A673 (cell line): ENCODE data around the gene HOXD8. TPM values are rescaled to one million over a fixed set of nuclear protein-coding genes. Genes with fewer than 3 reads are reported as not detected.

Experiments used
- BruUV-seq: library from RNA; stranded (reverse); fragments of 400-500 nt; replicated peaks from 2 replicates; lab custom pipeline; 2021; lab: Mats Ljungman, UMichigan
- CTCF ChIA-PET: fragments of 300-600 bp; sonication (Branson Sonifier 250); formaldehyde crosslinking; loops from one replicate; lab custom pipeline; 2022; ENCODE audit warnings: antibody characterized with exemption; lab: Charles Lee
- POLR2A ChIA-PET: fragments of 300-600 bp; sonication (Branson Sonifier 250); formaldehyde crosslinking; loops from one replicate; lab custom pipeline; 2022; ENCODE audit warnings: antibody characterized with exemption; ENCODE audit not compliant: low non-redundant PET; lab: Charles Lee
- DNase-seq: peaks from one replicate; pipeline ENCODE4 v3.0.0-alpha.2; 2015; ENCODE audit warnings: low spot score
- H3K27ac ChIP-seq: fragments of 200-600 bp; sonication (generic); 2 replicates; pipeline ENCODE4 v1.5.1; 2016; ENCODE audit warnings: mixed run types, low read depth, mild to moderate bottlenecking, mixed read lengths, antibody characterized with exemption, low read length; ENCODE audit not compliant: poor library complexity, severe bottlenecking
- H3K27me3 ChIP-seq: fragments of 200-600 bp; sonication (generic); replicated peaks from 2 replicates; pipeline ENCODE4 v1.6.1; 2017; ENCODE audit warnings: mixed run types, low read depth, mild to moderate bottlenecking, mixed read lengths, antibody characterized with exemption, low read length; ENCODE audit not compliant: insufficient read depth, poor library complexity
- H3K36me3 ChIP-seq: fragments of 200-600 bp; sonication (generic); 2 replicates; pipeline ENCODE4 v1.6.1; 2016; ENCODE audit warnings: mixed run types, mild to moderate bottlenecking, mixed read lengths, antibody characterized with exemption, low read length; ENCODE audit not compliant: insufficient read depth, poor library complexity, severe bottlenecking
- H3K4me1 ChIP-seq: fragments of 200-600 bp; sonication (generic); 2 replicates; pipeline ENCODE4 v1.6.1; 2017; ENCODE audit warnings: mixed run types, mild to moderate bottlenecking, mixed read lengths, antibody characterized with exemption, low read length; ENCODE audit not compliant: insufficient read depth, poor library complexity, severe bottlenecking
- H3K4me3 ChIP-seq: fragments of 200-600 bp; sonication (generic); 2 replicates; pipeline ENCODE4 v1.5.1; 2016; ENCODE audit warnings: low read depth, mixed run types, mild to moderate bottlenecking, mixed read lengths, low read length; ENCODE audit not compliant: poor library complexity, severe bottlenecking
- H3K9me3 ChIP-seq: fragments of 200-600 bp; sonication (generic); 2 replicates; pipeline ENCODE4 v1.6.1; 2016; ENCODE audit warnings: mixed run types, low read depth, mild to moderate bottlenecking, mixed read lengths, antibody characterized with exemption, low read length; ENCODE audit not compliant: poor library complexity, severe bottlenecking
- CTCF ChIP-seq: fragments of 300-800, 200-600 bp; sonication (generic); conservative IDR thresholded peaks from 2 replicates; pipeline ENCODE4 v1.5.1; 2017; ENCODE audit warnings: low read depth, mild to moderate bottlenecking, antibody characterized with exemption, low read length, moderate library complexity, mixed read lengths
- EZH2 ChIP-seq: fragments of 200-600 bp; sonication (generic); IDR thresholded peaks from 2 replicates; pipeline ENCODE4 v1.6.1; 2017; ENCODE audit warnings: borderline replicate concordance, low read depth, mild to moderate bottlenecking, mixed read lengths, antibody characterized with exemption, low read length; ENCODE audit not compliant: poor library complexity, severe bottlenecking
- intact Hi-C: fragments of 100-400 bp; cut with micrococcal nuclease; formaldehyde crosslinking; loops from one replicate; pipeline ENCODE4 v1.10.0; 2022; ENCODE audit not compliant: unreplicated experiment
- total RNA-seq: library from RNA; stranded (reverse); gene quantifications from 2 replicates; pipeline ENCODE4 v1.2.3, GENCODE V29; 2021

Gene HOXD8
- total RNA-seq, 1 experiment from 2014 or later = 56.8 TPM

- H3K9me3 ChIP-seq = no peaks in the 10 kb centered on the region
- H3K27me3 ChIP-seq = no peaks in the 10 kb centered on the region
- intact Hi-C loops = no loop called here
- peaks cover 93% of the 10 kb centered on the region for H3K36me3 ChIP-seq
- CTCF ChIA-PET = no interaction called here
- POLR2A ChIA-PET = no interaction called here
- H3K27ac ChIP-seq = no peak within 1 kb of the TSS
- no peak within 1 kb of the TSS for H3K4me3 ChIP-seq
- DNase-seq = no peak
- TF ChIP-seq EZH2 = no peak
- TF ChIP-seq CTCF = no peak
- no TSS peak for BruUV-seq
- H3K4me1 ChIP-seq = peaks cover 13% of the 10 kb centered on the region
Observed at GRCh38 chr2:176151442-176152287, 22.2 kb downstream of the HOXD8 start, which contains the start of gene HOXD4. HOXD4 (plus strand) TSS chr2:176151550; CDS start chr2:176151634, 84 bp downstream.

GRCh38 chr2:176152350-176153181, 23.1 kb downstream of the HOXD8 start:
- H3K4me1 ChIP-seq = peaks cover 10% of the 10 kb centered on the region
- peaks cover 84% of the 10 kb centered on the region for H3K36me3 ChIP-seq
- H3K27me3 ChIP-seq = no peaks in the 10 kb centered on the region
- H3K9me3 ChIP-seq = no peaks in the 10 kb centered on the region
- no peak for DNase-seq
- no peak overlapping the region for H3K27ac ChIP-seq
- no peak for TF ChIP-seq EZH2
- no peak for TF ChIP-seq CTCF
- BruUV-seq = no TSS peak
- H3K4me3 ChIP-seq = no peak overlapping the region
- intact Hi-C loops = no loop called here
- POLR2A ChIA-PET = no interaction called here
- CTCF ChIA-PET = no interaction called here

DNA sequence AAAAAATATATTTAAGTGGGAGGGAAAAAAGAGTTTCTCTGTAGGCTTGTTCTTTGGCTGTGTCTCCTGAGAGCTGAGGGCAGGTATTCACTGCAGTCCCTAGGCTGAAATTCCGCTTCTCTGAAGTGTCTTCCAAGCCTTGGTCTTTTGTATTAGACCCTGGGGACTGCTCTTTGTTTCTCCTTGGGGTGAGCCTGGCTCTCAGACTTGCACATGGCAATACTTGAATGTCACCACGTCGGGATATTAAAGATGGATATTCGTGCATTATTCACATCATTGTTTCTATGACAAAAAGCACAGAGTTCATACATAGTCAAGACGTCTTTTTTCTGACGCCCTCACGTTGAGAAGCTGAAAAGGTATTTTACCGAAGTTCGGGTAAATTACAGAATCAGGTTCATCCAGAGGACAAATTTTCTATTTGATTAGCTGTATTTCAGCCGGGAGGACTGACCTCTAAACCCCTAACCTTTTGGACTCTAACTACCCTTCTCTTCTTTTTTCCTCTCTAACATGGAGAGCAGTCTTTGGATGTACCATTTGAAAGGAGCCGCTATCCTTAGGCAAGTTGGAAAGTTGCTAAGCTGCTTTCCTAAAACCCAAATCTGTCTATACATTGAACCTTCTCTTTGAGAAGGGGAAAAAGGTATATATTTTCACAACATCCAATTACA, 25.2 kb downstream of the HOXD8 start:
- ChIA-PET CTCF (interaction anchor here (0.6 to 0.9 kb wide), 2 partner anchors 300 to 1570 kb away, joined by 5 to 6 read pairs; no protein-coding TSS in a partner anchor), POLR2A (interaction anchor here (0.6 kb wide), 1 partner anchor 1109 kb away, joined by 3 read pairs; no protein-coding TSS in a partner anchor)
- intact Hi-C loops = loop anchor here (5.0 kb wide), 1 partner anchor 303 kb away; no protein-coding TSS in a partner anchor
- H3K4me3 ChIP-seq = no peak overlapping the region
- no TSS peak for BruUV-seq
- H3K9me3 ChIP-seq = no peaks in the 10 kb centered on the region
- peaks cover 65% of the 10 kb centered on the region for H3K36me3 ChIP-seq
- H3K27me3 ChIP-seq = no peaks in the 10 kb centered on the region
- DNase-seq = no peak
- TF ChIP-seq CTCF (no peak), EZH2 (no peak)
- H3K4me1 ChIP-seq = peaks cover 25% of the 10 kb centered on the region
- no peak overlapping the region for H3K27ac ChIP-seq
